ENCODE results near the gene DLG2.
"Not testable (repeated sequence)": the region's sequence is repeated elsewhere in the genome, so short reads cannot be mapped to it uniquely, and the experiment has no call there.

The DLG2 gene

DNA sequence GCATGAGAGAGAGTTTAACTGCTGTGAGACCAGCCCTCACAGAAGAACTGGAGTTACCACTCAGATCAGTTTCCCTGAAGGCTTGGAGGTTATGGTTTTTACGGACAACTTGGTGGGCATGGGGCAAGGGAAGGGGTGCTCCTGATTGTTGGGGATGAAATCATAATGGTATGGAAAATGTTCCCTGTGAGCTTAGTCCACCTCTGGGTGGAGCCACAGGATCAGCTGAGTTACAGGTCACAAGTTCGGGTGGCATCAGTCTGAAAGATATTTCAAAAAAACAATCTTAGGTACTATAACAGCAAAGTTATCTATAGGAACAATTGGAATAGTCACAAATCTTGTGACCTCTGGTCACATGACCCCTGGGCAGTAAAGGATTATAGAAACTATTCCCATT lies 162.9 kb downstream of the DLG2 start:
- DNase-seq (ENCODE audit: low spot score) (no peak), FAIRE-seq (no peak)

DNA sequence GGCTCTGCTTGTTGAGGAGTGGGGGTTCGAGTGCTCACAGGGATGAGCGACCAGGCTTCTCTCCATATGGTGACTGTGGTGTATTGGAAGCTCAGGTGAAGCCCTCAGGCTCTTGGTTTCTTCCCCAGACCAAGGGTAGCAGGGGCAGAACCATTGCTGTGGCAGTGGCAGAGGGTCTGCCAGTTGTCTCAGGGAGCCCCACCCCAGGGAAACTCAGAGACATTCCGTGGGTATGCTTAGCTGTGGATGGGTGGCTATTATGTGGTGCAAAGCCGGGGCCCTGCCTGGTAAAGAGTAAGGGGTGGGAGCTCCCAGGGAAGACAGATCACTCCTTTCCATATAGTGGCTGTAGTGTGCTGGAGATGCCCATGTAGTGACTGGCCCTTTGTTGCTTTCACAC lies 167.8 kb downstream of the DLG2 start:
- FAIRE-seq = no peak

DNA sequence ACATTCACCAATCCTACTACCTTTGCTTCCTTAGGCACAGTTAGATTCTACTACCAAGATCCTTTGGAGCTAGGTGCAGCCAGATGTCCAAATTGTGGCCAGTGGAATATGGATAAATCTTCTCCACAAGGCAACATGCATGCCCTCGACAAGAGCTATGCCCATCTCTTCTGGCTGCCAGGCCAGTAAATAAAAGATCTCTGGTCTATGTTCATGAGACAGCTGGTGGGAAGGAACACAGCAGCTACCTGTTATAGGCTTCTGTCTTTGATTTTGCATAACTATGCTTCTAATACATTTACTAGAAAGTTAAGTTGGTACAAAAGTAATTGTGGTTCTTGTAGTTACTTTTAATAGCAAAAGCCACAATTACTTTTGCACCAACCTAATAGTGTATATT lies 182.7 kb downstream of the DLG2 start:
- DNase-seq (ENCODE audit: low spot score) (no peak), FAIRE-seq (no peak)

More for the DNA sequence above, 167.8 kb downstream of the DLG2 start:
- DNase-seq (ENCODE audit: low spot score) = no peak

GRCh38 chr11:85440273-85440672 lies 186.9 kb downstream of the DLG2 start:
- FAIRE-seq (no peak), DNase-seq (ENCODE audit: low spot score) (no peak)

GRCh38 chr11:85438328-85438727 lies 188.8 kb downstream of the DLG2 start:
- FAIRE-seq (no peak), DNase-seq (ENCODE audit: low spot score) (no peak)

GRCh38 chr11:85431319-85431718 lies 195.8 kb downstream of the DLG2 start:
- DNase-seq (ENCODE audit: low spot score) = no peak
- FAIRE-seq = no peak

- no peak for FAIRE-seq
- DNase-seq (ENCODE audit: low spot score) = no peak
Observed at GRCh38 chr11:85423794-85424193, 203.3 kb downstream of the DLG2 start.

DNA sequence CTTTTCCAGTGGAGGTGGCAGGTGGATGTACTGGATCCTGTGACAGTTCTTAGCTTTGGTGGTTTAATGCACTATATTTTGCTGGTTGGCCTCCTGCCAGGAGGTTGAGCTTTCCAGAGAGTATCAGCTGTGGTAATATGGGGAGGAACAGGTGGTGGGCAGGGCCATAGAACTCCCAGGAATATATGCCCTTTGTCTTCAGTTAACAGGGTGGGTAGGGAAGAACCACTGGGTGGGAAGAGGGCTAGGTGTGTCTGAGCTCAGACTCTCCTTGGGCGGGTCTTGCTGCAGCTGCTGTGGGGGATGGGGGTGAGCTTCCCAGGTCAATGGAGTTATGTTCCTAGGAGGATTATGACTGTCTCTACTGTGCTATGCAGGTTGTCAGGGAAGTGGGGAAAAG lies 203.8 kb downstream of the DLG2 start:
- no peak for DNase-seq (ENCODE audit: low spot score)
- FAIRE-seq = no peak

DNA sequence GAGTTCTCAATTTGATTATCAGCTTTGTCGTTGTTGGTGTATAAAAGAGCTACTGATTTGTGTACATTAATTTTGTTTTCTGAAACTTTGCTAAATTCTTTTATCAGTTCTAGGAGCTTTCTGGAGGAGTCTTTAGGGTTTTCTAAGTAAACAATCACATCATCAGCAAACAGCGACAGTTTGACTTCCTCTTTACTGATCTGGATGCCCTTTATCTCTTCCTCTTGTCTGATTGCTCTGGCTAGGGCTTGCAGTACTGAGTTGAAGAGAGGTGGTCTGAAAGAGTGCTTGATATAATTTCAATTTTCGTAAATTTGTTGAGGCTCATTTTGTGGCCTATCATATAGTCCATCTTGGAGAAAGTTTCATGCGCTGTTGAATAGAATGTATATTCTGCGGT lies 213.0 kb downstream of the DLG2 start:
- FAIRE-seq = no peak
- DNase-seq (ENCODE audit: low spot score) = no peak

- DNase-seq (ENCODE audit: low spot score) = no peak
- FAIRE-seq = no peak
Observed at GRCh38 chr11:85407648-85408047, 219.5 kb downstream of the DLG2 start.

DNA sequence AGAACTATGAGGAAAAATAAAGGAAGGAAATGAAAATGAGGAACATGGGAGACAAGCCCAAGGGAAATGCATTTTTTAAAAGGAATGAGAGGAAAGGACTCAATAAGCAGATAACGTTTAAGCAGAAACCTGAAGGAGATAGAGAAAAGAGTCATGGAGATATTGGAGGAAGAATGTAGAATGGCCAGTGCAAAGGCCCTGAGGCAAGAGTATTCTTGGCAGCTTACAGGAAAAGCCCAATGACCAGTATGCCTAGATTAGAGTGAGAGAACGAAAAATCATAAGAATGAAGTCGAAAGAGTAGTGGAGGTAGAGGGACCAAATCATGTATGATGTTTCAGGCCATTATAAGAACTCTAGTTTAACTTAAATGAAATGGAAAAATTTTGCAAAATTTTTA lies 220.3 kb downstream of the DLG2 start:
- FAIRE-seq (no peak), DNase-seq (ENCODE audit: low spot score) (no peak)

GRCh38 chr11:85406316-85406715 lies 220.8 kb downstream of the DLG2 start:
- DNase-seq (ENCODE audit: low spot score) (no peak), FAIRE-seq (no peak)

GRCh38 chr11:85395515-85396055 lies 231.6 kb downstream of the DLG2 start:
- not testable (repeated sequence) for FAIRE-seq; DNase-seq (ENCODE audit: low spot score)

- FAIRE-seq = no peak
- no peak for DNase-seq (ENCODE audit: low spot score)
Observed at GRCh38 chr11:85394283-85394682, 232.9 kb downstream of the DLG2 start.

GRCh38 chr11:85391141-85391540 lies 236.0 kb downstream of the DLG2 start:
- no peak for FAIRE-seq

DNA sequence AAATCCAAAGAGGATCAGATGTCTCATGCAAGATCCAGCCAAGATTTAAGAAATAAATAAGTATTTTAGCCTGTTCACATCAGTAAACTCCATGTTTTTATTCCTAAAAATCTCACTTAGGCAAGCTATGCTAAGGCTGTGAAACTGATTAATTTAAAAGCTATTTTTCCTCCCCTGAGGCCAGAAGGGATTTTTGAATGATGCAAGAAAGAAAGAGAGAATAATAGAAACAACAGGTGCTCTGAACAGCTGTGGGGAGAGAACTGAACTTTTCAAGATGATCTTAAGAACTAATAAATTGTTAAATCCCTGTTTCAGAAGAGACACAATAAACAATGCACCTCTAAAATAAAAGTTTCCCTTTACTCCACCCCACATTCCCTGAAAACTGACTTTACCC lies 241.6 kb downstream of the DLG2 start:
- DNase-seq (ENCODE audit: low spot score) (no peak), FAIRE-seq (no peak)

More at GRCh38 chr11:85391141-85391540, 236.0 kb downstream of the DLG2 start:
- DNase-seq (ENCODE audit: low spot score) = no peak

GRCh38 chr11:85385111-85385510 lies 242.0 kb downstream of the DLG2 start:
- FAIRE-seq (no peak), DNase-seq (ENCODE audit: low spot score) (no peak)

GRCh38 chr11:85379066-85379465 lies 248.1 kb downstream of the DLG2 start:
- no peak for DNase-seq (ENCODE audit: low spot score)
- FAIRE-seq = no peak

GRCh38 chr11:85377901-85378300 lies 249.2 kb downstream of the DLG2 start:
- FAIRE-seq (no peak), DNase-seq (ENCODE audit: low spot score) (no peak)

GRCh38 chr11:85359859-85360258 lies 267.3 kb downstream of the DLG2 start:
- no peak for FAIRE-seq
- no peak for DNase-seq (ENCODE audit: low spot score)

DNA sequence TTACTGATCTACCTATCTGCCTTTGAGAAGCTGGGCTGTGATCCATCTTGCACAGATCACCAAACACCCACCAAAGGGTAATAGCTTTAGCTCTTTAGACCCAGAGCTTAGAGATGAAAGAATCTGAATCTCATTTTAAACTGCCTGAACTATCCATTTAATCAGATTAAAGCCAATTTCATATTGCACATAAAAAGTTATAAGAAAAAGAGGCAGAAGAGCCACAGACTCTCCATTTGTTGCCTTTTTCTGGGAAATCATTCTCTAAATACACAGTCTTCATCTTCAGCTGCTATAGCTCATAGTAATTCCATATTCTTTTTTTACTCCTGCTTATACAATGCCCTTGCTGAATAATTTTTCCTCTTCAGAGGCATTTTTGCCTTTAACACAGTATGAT lies 271.2 kb downstream of the DLG2 start:
- FAIRE-seq = no peak
- no peak for DNase-seq (ENCODE audit: low spot score)

DNA sequence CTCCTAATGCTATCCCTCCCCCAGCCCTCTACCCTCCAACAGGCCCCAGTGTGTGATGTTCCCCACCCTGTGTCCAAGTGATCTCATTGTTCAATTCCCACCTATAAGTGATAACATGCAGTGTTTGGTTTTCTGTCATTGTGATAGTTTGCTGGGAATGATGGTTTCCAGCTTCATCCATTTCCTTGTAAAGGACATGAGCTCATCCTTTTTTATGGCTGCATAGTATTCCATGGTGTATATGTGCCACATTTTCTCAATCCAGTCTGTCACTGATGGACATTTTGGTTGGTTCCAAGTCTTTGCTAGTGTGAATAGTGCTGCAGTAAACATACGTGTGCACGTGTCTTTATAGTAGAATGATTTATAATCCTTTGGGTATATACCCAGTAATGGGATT lies 277.6 kb downstream of the DLG2 start:
- DNase-seq (ENCODE audit: low spot score); FAIRE-seq: not testable (repeated sequence)

- FAIRE-seq (no peak), DNase-seq (ENCODE audit: low spot score) (no peak)
Observed at GRCh38 chr11:85348945-85349344, 278.2 kb downstream of the DLG2 start.

- DNase-seq (ENCODE audit: low spot score) (no peak), FAIRE-seq (no peak)
Observed at GRCh38 chr11:85347291-85347690, 279.9 kb downstream of the DLG2 start.
